GM18507 (cell line): ENCODE measurements around the gene NUAK1.

Experiments used
- DNase-seq: peaks from one replicate; pipeline ENCODE4 v3.0.0; 2011; ENCODE audit warnings: low read depth; ENCODE audit not compliant: insufficient read length; ENCODE audit errors: extremely low spot score
- FAIRE-seq: peaks from 2 replicates; lab custom pipeline; 2011; peaks lifted over from hg19 to GRCh38; lab: Jason Lieb, UNC

The NUAK1 gene

GRCh38 chr12:106138633-106139421 lies at the start of gene NUAK1:
Gene NUAK1, minus strand, starts transcription at chr12:106138954. Its CDS starts 301 bp downstream, at chr12:106138653.
- DNase-seq (no peak), FAIRE-seq (no peak)

DNA sequence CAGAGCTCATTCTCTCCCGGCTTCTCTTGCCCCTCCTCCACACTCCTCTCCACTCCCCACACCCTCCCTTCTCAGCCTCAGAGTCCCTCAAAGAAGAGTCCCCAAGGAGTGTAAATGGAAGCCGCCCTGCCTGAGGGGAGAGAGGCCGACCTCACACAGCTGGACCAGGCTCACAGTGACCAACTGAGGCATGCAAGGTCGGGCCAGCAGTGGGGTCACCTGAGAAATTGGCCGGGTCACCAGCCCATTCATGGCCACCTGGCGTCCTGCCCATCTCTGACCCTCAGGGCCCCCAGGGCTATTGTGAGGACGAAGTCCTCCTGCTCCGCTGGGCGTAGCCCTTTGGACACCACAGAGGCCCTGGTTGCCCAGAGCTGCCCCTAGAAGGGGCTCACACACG lies 49.5 kb upstream of the NUAK1 start:
- DNase-seq (no peak), FAIRE-seq (no peak)

GRCh38 chr12:106187842-106188241 lies 49.1 kb upstream of the NUAK1 start:
- DNase-seq, result no peak
- FAIRE-seq, result no peak

DNA sequence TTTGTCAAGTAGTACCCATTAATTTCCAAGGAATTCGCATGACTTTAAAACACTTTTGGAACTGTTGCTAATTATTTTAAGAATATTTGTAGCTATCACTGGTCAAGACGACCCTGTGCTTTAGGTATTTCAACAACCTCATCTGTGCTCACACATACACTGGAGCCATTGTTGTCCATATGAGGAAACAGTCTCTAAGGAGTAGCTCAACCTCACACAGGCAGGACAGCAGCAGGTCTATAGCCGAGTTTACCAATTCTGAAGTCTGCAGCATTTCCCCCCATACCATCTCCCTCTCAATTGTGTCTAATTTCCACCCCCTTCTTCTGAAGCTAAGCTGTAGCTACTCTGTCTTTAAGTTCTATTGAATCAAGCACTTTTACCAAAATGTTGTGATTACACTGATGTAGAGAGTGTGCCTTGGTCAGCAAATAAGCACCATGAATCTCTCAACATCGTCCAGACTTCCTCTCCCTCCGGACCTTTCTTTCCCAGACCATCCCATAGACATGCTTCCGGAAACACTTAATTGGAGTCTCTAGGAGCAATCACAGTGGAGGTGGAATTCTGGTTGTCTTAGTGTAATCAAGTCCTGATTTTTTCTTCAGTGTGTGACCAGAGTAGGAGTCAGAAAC lies 48.5 kb upstream of the NUAK1 start:
- FAIRE-seq (no peak), DNase-seq (no peak)

DNA sequence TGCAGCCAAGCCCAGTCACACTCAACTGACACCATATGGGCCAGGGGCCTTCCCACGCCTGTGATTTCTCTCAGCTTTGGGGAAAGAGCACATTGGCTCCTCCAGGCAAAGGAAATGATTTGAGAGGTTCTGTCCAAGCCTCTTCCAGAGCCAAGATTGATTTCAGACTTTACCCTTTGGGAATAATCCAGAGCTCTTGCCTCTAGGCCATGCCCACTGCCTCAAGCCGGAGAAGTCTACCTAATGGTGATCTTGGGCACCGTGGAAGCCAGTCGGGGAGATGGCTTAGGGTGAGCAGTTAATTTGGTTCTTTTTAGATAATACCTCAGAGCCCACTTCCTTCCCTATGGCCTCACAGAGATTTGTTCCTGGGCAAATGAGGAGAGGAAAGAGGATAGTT lies 45.0 kb upstream of the NUAK1 start:
- DNase-seq (no peak), FAIRE-seq (no peak)

- no peak for FAIRE-seq
- DNase-seq, result no peak
Observed at GRCh38 chr12:106181401-106182114, 42.8 kb upstream of the NUAK1 start.

DNA sequence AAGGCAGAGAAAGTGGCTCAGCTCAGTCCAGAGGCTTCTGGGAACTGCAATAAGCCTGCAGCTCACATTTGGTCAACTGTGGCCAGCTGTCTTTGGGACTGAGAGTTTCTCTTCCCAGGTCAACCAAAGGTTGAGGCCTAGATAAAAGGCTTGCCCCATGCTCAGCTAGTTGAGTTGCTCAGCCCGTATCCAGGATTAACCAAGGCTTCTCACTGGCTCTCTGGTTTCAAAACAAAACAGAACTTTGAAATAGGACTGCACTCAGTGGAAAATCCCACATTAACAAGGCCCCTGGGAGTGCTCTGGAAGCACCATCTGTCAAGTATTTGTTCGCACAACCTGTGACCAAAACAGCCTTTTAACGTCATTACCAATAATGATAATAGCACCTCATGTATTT lies 40.3 kb upstream of the NUAK1 start:
- FAIRE-seq (no peak), DNase-seq (no peak)

DNA sequence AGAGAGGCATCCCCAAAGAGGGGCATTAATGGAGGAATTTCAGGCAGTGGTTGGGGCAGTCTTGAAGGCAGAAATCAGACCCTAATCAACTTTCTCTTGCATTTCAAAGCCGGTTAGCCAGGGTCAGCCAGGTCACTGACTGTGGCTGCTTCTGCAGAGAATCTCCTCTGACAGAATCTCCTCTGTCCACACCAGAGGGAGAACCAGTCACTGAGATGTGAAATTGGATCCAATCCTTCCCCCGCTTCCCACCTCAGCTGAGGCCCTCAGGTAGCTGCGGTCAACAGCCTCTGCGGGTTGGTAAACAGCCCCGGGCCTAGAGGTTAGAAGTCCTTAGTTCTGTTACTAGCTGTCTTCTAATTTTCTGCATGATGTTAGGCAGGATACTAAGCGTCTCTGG lies 39.8 kb upstream of the NUAK1 start:
- FAIRE-seq, result no peak
- no peak for DNase-seq

- FAIRE-seq (no peak), DNase-seq (no peak)
Observed at GRCh38 chr12:106176560-106176959, 37.8 kb upstream of the NUAK1 start.

GRCh38 chr12:106174876-106175275 lies 36.1 kb upstream of the NUAK1 start:
- DNase-seq (no peak), FAIRE-seq (no peak)

DNA sequence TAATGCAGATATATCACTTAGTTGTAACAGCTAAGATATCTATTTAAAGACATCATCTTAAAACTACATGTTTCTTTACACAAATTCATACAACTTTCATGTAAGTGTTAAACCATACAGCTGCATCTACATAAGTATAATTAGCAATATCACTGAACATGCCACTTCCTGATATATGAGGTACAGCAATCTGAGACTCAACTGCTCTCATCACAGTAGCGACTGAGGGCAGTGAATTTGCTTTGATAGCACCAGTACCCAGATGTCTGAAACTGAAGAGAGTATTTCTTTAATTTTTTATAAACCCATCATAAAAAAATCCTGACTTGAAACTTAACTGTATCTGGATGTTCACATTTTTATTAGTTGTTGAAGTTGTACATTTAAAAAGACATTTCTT lies 34.7 kb upstream of the NUAK1 start:
- no peak for FAIRE-seq

DNA sequence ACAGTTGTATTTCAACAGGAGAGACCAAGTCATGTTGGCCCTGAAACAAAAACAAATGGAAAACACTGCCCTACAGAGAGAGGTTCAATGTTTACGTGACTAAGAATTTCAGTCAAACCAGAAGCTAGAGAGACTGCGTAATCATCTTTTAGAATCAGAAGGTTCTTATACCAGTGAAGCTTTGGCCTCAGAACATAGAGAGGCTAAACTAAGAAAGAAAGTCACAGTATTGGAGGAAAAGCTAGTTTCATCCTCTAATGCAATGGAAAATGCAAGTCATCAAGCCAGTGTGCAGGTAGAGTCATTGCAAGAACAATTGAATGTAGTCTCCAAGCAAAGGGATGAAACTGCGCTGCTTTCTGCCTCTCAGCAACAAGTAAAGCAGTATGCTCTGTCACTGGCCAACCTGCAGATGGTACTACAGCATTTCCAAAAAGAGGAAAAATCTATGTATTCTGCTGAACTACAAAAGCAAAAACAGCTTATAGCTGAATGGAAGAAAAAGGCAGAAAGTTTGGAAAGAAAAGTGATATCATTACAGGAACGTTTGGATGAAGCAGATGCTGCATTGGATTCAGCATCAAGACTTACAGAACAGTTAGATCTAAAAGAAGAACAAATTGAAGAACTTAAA lies 32.5 kb upstream of the NUAK1 start:
- DNase-seq (no peak), FAIRE-seq (no peak)

More for the DNA sequence above, 34.7 kb upstream of the NUAK1 start:
- no peak for DNase-seq

DNA sequence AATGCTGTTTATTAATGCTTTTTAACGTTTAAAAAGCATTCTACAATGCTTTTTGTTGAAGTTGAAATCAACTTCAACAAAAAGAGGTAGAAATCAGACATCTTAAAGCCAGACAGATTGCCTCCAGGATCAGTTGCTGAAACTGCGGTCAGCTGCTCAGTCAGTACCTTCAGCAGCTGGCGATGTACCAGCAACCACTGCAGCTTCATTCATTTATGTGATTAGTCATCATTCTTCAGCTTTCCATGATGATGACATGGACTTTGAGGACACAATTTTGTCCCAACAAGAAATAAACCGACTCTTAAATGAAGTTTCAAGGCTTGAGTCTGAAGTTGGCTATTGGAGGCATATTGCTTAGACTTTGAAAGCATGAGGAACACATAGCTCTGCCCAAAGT lies 31.5 kb upstream of the NUAK1 start:
- no peak for FAIRE-seq
- no peak for DNase-seq

DNA sequence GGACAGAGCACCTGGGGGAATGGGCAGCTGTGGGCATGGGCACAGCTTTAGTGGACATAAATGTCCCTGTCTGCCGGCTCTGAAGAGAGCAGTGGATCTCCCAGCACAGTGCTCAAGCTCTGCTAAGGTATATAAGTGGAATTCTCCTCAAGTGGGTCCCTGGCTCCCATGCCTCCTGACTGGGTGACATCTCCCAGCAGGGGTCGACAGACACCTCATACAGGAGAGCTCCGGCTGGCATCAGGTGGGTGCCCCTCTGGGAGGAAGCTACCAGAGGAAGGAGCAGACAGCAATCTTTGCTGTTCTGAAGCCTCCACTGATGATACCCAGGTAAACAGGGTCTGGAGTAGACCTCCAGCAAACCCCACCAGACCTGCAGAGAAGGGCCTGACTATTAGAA lies 25.0 kb upstream of the NUAK1 start:
- DNase-seq (no peak), FAIRE-seq (no peak)

DNA sequence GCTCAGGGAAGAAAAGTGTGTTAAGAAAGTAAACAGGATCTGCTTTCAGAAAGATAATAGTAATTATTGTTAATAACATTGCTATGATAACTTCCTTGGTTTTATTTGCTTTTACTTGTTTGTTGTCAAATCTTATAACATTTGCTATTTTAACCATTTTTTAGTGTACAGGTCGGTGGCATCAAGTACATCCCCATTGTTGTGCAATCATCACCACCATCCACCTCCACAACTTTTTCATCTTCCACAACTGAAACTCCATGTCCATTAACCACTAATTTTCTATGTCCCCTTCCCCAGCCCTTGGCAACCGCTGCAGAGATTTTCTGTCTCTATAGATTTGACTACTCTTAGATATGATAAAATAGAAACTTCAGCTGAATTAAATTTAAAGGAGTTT lies 22.7 kb upstream of the NUAK1 start:
- DNase-seq, result no peak
- no peak for FAIRE-seq

GRCh38 chr12:106160915-106161314 lies 22.2 kb upstream of the NUAK1 start:
- no peak for DNase-seq
- FAIRE-seq, result no peak

DNA sequence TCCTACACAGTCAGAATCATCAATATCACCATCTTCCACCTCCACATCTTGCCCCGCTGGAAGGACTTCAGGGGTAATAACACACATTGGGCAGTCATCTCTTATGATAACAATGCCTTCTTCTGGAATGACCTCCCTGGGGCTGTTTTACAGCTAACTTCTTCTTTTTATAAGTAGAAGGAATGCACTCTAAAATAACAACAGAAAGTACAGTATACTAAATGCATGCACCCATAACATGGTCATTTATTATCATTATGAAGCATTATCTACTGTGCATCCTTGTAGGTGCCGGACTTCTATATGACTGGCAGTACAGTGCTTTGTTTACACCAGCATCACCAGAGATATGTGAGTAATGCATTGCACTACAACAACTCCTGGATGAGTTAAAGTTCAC lies 19.0 kb upstream of the NUAK1 start:
- FAIRE-seq (no peak), DNase-seq (no peak)

GRCh38 chr12:106154751-106155273 lies 16.1 kb upstream of the NUAK1 start:
- DNase-seq (no peak), FAIRE-seq (no peak)

- FAIRE-seq, result no peak
- no peak for DNase-seq
Observed at GRCh38 chr12:106152334-106152733, 13.6 kb upstream of the NUAK1 start.

DNA sequence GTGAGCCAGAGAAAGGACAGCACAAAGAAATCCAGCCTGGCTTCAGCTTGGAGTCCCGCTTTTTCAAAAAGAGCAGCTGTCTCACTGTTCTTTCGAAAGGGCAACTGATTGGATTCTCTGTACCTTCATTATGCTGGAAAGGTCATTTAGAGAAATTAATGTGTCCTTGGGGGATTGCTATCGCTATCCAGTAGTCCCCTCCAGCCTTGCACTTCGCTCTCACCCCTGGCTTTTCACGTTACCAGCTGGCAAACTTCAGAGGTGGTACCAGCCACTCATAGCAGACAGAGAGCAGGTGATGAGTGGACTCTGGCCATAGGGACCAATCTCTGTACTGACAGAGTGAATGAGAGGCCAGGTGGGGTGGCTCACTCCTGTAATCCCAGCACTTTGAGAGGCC lies 11.8 kb upstream of the NUAK1 start:
- DNase-seq, result no peak
- FAIRE-seq, result no peak
